ENCODE data around the gene METTL21A. TPM values are rescaled to one million over a fixed set of nuclear protein-coding genes. Genes with fewer than 3 reads are reported as not detected.

The METTL21A gene
- polyA plus RNA-seq, 1 donor from 2014 or later, result 40.8 TPM

DNA sequence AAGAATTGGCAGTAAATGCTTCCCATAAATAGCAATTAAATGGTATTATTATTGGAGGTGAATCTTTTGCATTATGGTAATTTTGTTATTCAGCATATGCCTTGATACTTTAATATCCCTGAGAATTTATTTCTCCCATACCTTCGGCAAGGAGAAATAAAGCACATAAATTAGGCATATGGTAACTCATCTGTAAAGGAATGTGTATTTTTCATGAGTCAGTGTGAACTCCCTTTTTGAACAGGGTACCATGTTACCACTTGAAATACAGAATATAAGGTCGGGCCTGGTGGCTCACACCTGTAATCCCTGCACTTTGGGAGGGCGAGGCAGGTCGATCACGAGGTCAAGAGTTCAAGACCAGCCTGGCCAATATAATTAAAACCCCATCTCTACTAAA, 18.4 kb downstream of the METTL21A start:
- Histone ChIP-seq H3K4me2 (ENCODE audit: low read length) (no peak overlapping the region), H3K9me2 (ENCODE audit: insufficient read depth, low read length) (no peaks in the 10 kb centered on the region), H3K79me2 (replicated peaks; ENCODE audit: insufficient read depth, low read length) (no peaks in the 10 kb centered on the region), H3K9ac (ENCODE audit: low read length) (no peak overlapping the region), H3K4me3 (ENCODE audit: low read length) (no peak overlapping the region), H2AFZ (ENCODE audit: low read depth, low read length) (no peak overlapping the region), H3K27ac (ENCODE audit: low read length) (no peak overlapping the region), H3K36me3 (ENCODE audit: insufficient read depth, low read length) (no peaks in the 10 kb centered on the region), H3K27me3 (ENCODE audit: insufficient read depth, low read depth, low read length) (no peaks in the 10 kb centered on the region), H3K9me3 (ENCODE audit: low read length) (no peaks in the 10 kb centered on the region), H4K20me1 (ENCODE audit: insufficient read depth) (no peaks in the 10 kb centered on the region), H3F3A (ENCODE audit: insufficient read depth, low read length, poor library complexity, severe bottlenecking) (no peaks in the 10 kb centered on the region)
- TF ChIP-seq CTCF (IDR thresholded peaks at IDR 0.05; ENCODE audit: poor library complexity, severe bottlenecking) (no peak), SMC3 (conservative IDR thresholded peaks at IDR 0.05; ENCODE audit: poor library complexity) (no peak), EZH2 (IDR thresholded peaks at IDR 0.05; ENCODE audit: borderline replicate concordance, insufficient read depth, low read length, poor library complexity, severe bottlenecking) (no peak), MXI1 (conservative IDR thresholded peaks at IDR 0.05; ENCODE audit: poor library complexity, severe bottlenecking) (no peak), POLR2AphosphoS5 (IDR thresholded peaks at IDR 0.05) (no peak), TAF1 (IDR thresholded peaks at IDR 0.05; ENCODE audit: low read depth) (no peak), RAD21 (conservative IDR thresholded peaks at IDR 0.05) (no peak), EP300 (conservative IDR thresholded peaks at IDR 0.05; ENCODE audit: poor library complexity, severe bottlenecking) (no peak)
- TF ChIP-seq, protein P1, sequence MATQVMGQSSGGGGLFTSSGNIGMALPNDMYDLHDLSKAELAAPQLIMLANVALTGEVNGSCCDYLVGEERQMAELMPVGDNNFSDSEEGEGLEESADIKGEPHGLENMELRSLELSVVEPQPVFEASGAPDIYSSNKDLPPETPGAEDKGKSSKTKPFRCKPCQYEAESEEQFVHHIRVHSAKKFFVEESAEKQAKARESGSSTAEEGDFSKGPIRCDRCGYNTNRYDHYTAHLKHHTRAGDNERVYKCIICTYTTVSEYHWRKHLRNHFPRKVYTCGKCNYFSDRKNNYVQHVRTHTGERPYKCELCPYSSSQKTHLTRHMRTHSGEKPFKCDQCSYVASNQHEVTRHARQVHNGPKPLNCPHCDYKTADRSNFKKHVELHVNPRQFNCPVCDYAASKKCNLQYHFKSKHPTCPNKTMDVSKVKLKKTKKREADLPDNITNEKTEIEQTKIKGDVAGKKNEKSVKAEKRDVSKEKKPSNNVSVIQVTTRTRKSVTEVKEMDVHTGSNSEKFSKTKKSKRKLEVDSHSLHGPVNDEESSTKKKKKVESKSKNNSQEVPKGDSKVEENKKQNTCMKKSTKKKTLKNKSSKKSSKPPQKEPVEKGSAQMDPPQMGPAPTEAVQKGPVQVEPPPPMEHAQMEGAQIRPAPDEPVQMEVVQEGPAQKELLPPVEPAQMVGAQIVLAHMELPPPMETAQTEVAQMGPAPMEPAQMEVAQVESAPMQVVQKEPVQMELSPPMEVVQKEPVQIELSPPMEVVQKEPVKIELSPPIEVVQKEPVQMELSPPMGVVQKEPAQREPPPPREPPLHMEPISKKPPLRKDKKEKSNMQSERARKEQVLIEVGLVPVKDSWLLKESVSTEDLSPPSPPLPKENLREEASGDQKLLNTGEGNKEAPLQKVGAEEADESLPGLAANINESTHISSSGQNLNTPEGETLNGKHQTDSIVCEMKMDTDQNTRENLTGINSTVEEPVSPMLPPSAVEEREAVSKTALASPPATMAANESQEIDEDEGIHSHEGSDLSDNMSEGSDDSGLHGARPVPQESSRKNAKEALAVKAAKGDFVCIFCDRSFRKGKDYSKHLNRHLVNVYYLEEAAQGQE (IDR thresholded peaks at IDR 0.05; ENCODE audit: borderline replicate concordance), result no peak

- Histone ChIP-seq H4K20me1 (ENCODE audit: insufficient read depth) (no peaks in the 10 kb centered on the region), H3K27ac (ENCODE audit: low read length) (no peak overlapping the region), H3K9me2 (ENCODE audit: insufficient read depth, low read length) (no peaks in the 10 kb centered on the region), H3K36me3 (ENCODE audit: insufficient read depth, low read length) (no peaks in the 10 kb centered on the region), H3K79me2 (replicated peaks; ENCODE audit: insufficient read depth, low read length) (no peaks in the 10 kb centered on the region), H3K9me3 (ENCODE audit: low read length) (no peaks in the 10 kb centered on the region), H3K9ac (ENCODE audit: low read length) (no peak overlapping the region), H3K27me3 (ENCODE audit: insufficient read depth, low read depth, low read length) (no peaks in the 10 kb centered on the region), H2AFZ (ENCODE audit: low read depth, low read length) (no peak overlapping the region), H3K4me3 (ENCODE audit: low read length) (no peak overlapping the region), H3K4me2 (ENCODE audit: low read length) (no peak overlapping the region), H3F3A (ENCODE audit: insufficient read depth, low read length, poor library complexity, severe bottlenecking) (no peaks in the 10 kb centered on the region)
- no peak for TF ChIP-seq POLR2AphosphoS5 (IDR thresholded peaks at IDR 0.05)
- no peak for TF ChIP-seq RAD21 (conservative IDR thresholded peaks at IDR 0.05)
- TF ChIP-seq EZH2 (IDR thresholded peaks at IDR 0.05; ENCODE audit: borderline replicate concordance, insufficient read depth, low read length, poor library complexity, severe bottlenecking), result no peak
Measured at GRCh38 chr2:207606399-207606798, 18.8 kb downstream of the METTL21A start.

DNA sequence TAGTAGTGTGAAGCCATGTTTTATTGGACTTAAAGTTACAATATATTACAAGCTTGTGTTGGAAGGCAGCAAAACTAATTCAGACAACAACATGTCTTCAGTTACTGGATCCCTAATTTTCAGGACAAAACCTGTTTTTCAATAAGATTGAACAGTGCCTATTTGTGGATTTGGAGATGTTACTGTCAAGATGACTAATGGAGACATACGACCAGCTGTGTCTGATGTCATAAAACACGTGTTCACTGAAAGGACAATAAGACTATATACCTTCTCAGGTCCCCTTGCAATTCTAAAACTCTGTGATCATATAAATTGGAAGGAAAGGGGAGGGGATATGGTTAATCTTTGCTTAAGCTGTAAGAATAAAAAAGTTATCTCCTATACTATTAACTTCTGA, 21.7 kb downstream of the METTL21A start:
- H3K27ac ChIP-seq (ENCODE audit: low read length), result no peak overlapping the region
- no peak for TF ChIP-seq SMC3 (conservative IDR thresholded peaks at IDR 0.05; ENCODE audit: poor library complexity)
- no peak for TF ChIP-seq MXI1 (conservative IDR thresholded peaks at IDR 0.05; ENCODE audit: poor library complexity, severe bottlenecking)
- no peak for TF ChIP-seq EP300 (conservative IDR thresholded peaks at IDR 0.05; ENCODE audit: poor library complexity, severe bottlenecking)
- no peak for TF ChIP-seq POLR2AphosphoS5 (IDR thresholded peaks at IDR 0.05)
- TF ChIP-seq TAF1 (IDR thresholded peaks at IDR 0.05; ENCODE audit: low read depth), result no peak
- no peak for TF ChIP-seq EZH2 (IDR thresholded peaks at IDR 0.05; ENCODE audit: borderline replicate concordance, insufficient read depth, low read length, poor library complexity, severe bottlenecking)

More for the DNA sequence above, 21.7 kb downstream of the METTL21A start:
- Histone ChIP-seq H4K20me1 (ENCODE audit: insufficient read depth) (no peaks in the 10 kb centered on the region), H2AFZ (ENCODE audit: low read depth, low read length) (no peak overlapping the region), H3K9me3 (ENCODE audit: low read length) (no peaks in the 10 kb centered on the region), H3K9me2 (ENCODE audit: insufficient read depth, low read length) (no peaks in the 10 kb centered on the region), H3F3A (ENCODE audit: insufficient read depth, low read length, poor library complexity, severe bottlenecking) (no peaks in the 10 kb centered on the region), H3K4me3 (ENCODE audit: low read length) (no peak overlapping the region), H3K27me3 (ENCODE audit: insufficient read depth, low read depth, low read length) (no peaks in the 10 kb centered on the region), H3K4me2 (ENCODE audit: low read length) (no peak overlapping the region), H3K36me3 (ENCODE audit: insufficient read depth, low read length) (no peaks in the 10 kb centered on the region), H3K79me2 (replicated peaks; ENCODE audit: insufficient read depth, low read length) (no peaks in the 10 kb centered on the region), H3K9ac (ENCODE audit: low read length) (no peak overlapping the region)

Measured in neural cell (in vitro differentiated cells).